H9 (cell line): ENCODE results near the gene RYR3. TPM values are rescaled to one million over a fixed set of nuclear protein-coding genes. Genes with fewer than 3 reads are reported as not detected.

Experiments
- DNase-seq: peaks from one replicate; pipeline ENCODE4 v3.0.0-alpha.2; 2017
- H2AFZ ChIP-seq: one replicate; pipeline ENCODE4 v1.6.1; 2013; ENCODE audit warnings: mild to moderate bottlenecking, low read length, control low read depth, moderate library complexity
- H2AK5ac ChIP-seq: 2 replicates; pipeline ENCODE4 v1.6.1; 2013; ENCODE audit warnings: low read length, control low read depth, mixed read lengths; ENCODE audit not compliant: insufficient read length
- H2BK120ac ChIP-seq: one replicate; pipeline ENCODE4 v1.6.1; 2013; ENCODE audit warnings: low read depth, mild to moderate bottlenecking, low read length, control low read depth, inconsistent platforms; ENCODE audit not compliant: poor library complexity, severe bottlenecking
- H2BK12ac ChIP-seq: 2 replicates; pipeline ENCODE4 v1.6.1; 2013; ENCODE audit warnings: low read length, control low read depth, mixed read lengths, low read depth; ENCODE audit not compliant: insufficient read length
- H2BK15ac ChIP-seq: 2 replicates; pipeline ENCODE4 v1.6.1; 2013; ENCODE audit warnings: low read depth, low read length, control low read depth
- H2BK20ac ChIP-seq: one replicate; pipeline ENCODE4 v1.6.1; 2013; ENCODE audit warnings: low read depth, mild to moderate bottlenecking, low read length, control low read depth, inconsistent platforms; ENCODE audit not compliant: poor library complexity, severe bottlenecking
- H2BK5ac ChIP-seq: 2 replicates; pipeline ENCODE4 v1.6.1; 2013; ENCODE audit warnings: low read length, control low read depth, mixed read lengths; ENCODE audit not compliant: insufficient read length
- H3K14ac ChIP-seq: 2 replicates; pipeline ENCODE4 v1.6.1; 2013; ENCODE audit warnings: low read length, control low read depth; ENCODE audit not compliant: insufficient read depth
- H3K18ac ChIP-seq: 2 replicates; pipeline ENCODE4 v1.6.1; 2013; ENCODE audit warnings: low read depth, mild to moderate bottlenecking, mixed read lengths, low read length, control low read depth; ENCODE audit not compliant: insufficient read length
- H3K23ac ChIP-seq: 2 replicates; pipeline ENCODE4 v1.6.1; 2013; ENCODE audit warnings: low read length, control low read depth, mixed read lengths, low read depth; ENCODE audit not compliant: insufficient read length
- H3K23me2 ChIP-seq: 2 replicates; pipeline ENCODE4 v1.6.1; 2013; ENCODE audit warnings: low read depth, mild to moderate bottlenecking, mixed read lengths, low read length, control low read depth; ENCODE audit not compliant: insufficient read length, poor library complexity, severe bottlenecking
- H3K27ac ChIP-seq: 2 replicates; pipeline ENCODE4 v1.5.1; 2013; ENCODE audit warnings: low read length, control low read depth, mixed read lengths, low read depth; ENCODE audit not compliant: insufficient read length
- H3K27me3 ChIP-seq: 2 replicates; pipeline ENCODE4 v1.6.1; 2013; ENCODE audit warnings: low read length, control low read depth, inconsistent platforms; ENCODE audit not compliant: insufficient read depth
- H3K4ac ChIP-seq: 2 replicates; pipeline ENCODE4 v1.6.1; 2013; ENCODE audit warnings: low read depth, mild to moderate bottlenecking, control low read depth, inconsistent platforms, low read length, moderate library complexity
- H3K4me1 ChIP-seq: 2 replicates; pipeline ENCODE4 v1.6.1; 2013; ENCODE audit warnings: low read length, control low read depth, inconsistent platforms; ENCODE audit not compliant: insufficient read depth
- H3K4me2 ChIP-seq: 2 replicates; pipeline ENCODE4 v1.6.1; 2013; ENCODE audit warnings: low read length, control low read depth, mixed read lengths; ENCODE audit not compliant: insufficient read length, insufficient read depth
- H3K56ac ChIP-seq: 2 replicates; pipeline ENCODE4 v1.6.1; 2013; ENCODE audit warnings: low read depth, mild to moderate bottlenecking, mixed read lengths, low read length, control low read depth; ENCODE audit not compliant: insufficient read length
- H3K79me1 ChIP-seq: 2 replicates; pipeline ENCODE4 v1.6.1; 2013; ENCODE audit warnings: low read depth, mild to moderate bottlenecking, moderate library complexity, low read length, control low read depth, inconsistent platforms; ENCODE audit not compliant: insufficient read depth, poor library complexity, severe bottlenecking
- H3K79me2 ChIP-seq: 2 replicates; pipeline ENCODE4 v1.6.1; 2013; ENCODE audit warnings: low read length, control low read depth, inconsistent platforms; ENCODE audit not compliant: insufficient read depth
- H3K9ac ChIP-seq: 2 replicates; pipeline ENCODE4 v1.6.1; 2013; ENCODE audit warnings: low read length, control low read depth, mixed read lengths; ENCODE audit not compliant: insufficient read length; ENCODE audit errors: extremely low read depth
- H3K9me3 ChIP-seq: one replicate; pipeline ENCODE4 v1.6.1; 2013; ENCODE audit warnings: low read depth, low read length, inconsistent platforms; ENCODE audit not compliant: control insufficient read depth
- H3T11ph ChIP-seq: one replicate; pipeline ENCODE4 v1.6.1; 2013; ENCODE audit warnings: mild to moderate bottlenecking, low read length, control low read depth, inconsistent platforms
- H4K20me1 ChIP-seq: one replicate; pipeline ENCODE4 v1.6.1; 2013; ENCODE audit not compliant: control insufficient read depth, insufficient read length, insufficient read depth
- H4K5ac ChIP-seq: 2 replicates; pipeline ENCODE4 v1.6.1; 2013; ENCODE audit warnings: low read depth, mild to moderate bottlenecking, mixed read lengths, low read length, control low read depth; ENCODE audit not compliant: insufficient read length
- H4K8ac ChIP-seq: replicated peaks from 2 replicates; pipeline ENCODE4 v1.6.1; 2013; ENCODE audit warnings: low read length, control low read depth, mixed read lengths, low read depth; ENCODE audit not compliant: insufficient read length
- H4K91ac ChIP-seq: 2 replicates; pipeline ENCODE4 v1.6.1; 2013; ENCODE audit warnings: low read depth, mild to moderate bottlenecking, moderate library complexity, mixed read lengths, low read length, control low read depth; ENCODE audit not compliant: insufficient read length
- H3K27ac Mint-ChIP-seq, 3 experiments: 2 replicates in 2 of 3; 3 replicates in 1 of 3; pipeline ENCODE4 v1.8.0; 2020 to 2021; ENCODE audit warnings: mixed read lengths in 3 of 3, mild to moderate bottlenecking in 1 of 3, moderate library complexity in 1 of 3
- H3K27me3 Mint-ChIP-seq: 2 replicates; pipeline ENCODE4 v1.8.0; 2021; ENCODE audit warnings: low read depth, mild to moderate bottlenecking, moderate library complexity, mixed read lengths
- H3K36me3 Mint-ChIP-seq, 3 experiments: 2 replicates in 2 of 3; 3 replicates in 1 of 3; pipeline ENCODE4 v1.8.0; 2020 to 2021; ENCODE audit warnings: low read depth in 3 of 3, mixed read lengths in 3 of 3; ENCODE audit not compliant: insufficient read depth in 1 of 3
- H3K4me1 Mint-ChIP-seq, 2 experiments: 2 replicates each; pipeline ENCODE4 v1.8.0; 2020; ENCODE audit warnings: mixed read lengths in 2 of 2
- H3K4me3 Mint-ChIP-seq, 2 experiments: 2 replicates in 1 of 2; 3 replicates in 1 of 2; pipeline ENCODE4 v1.8.0; 2020 to 2021; ENCODE audit warnings: mild to moderate bottlenecking in 2 of 2, mixed read lengths in 2 of 2, moderate library complexity in 1 of 2
- H3K9me3 Mint-ChIP-seq, 2 experiments: 2 replicates in 1 of 2; 3 replicates in 1 of 2; pipeline ENCODE4 v1.8.0; 2020; ENCODE audit warnings: mild to moderate bottlenecking in 2 of 2, mixed read lengths in 2 of 2, moderate library complexity in 1 of 2
- WGBS: extraction: QIAGEN DNeasy Blood & Tissue Kit; methylation state at CpG from one replicate; pipeline ENCODE4 v1.1.7; 2013; ENCODE audit warnings: missing lambda C conversion rate, low lambda C conversion rate, mixed read lengths; ENCODE audit not compliant: insufficient read length; ENCODE audit errors: extremely low coverage; 5-methylcytosine and 5-hydroxymethylcytosine counted together
- total RNA-seq: library from RNA; stranded (reverse); gene quantifications from 2 replicates; pipeline ENCODE4 v1.2.1, GENCODE V29; 2021
- TF ChIP-seq, protein P1 (sequence below): fragments of 200-600 bp; sonication (generic); conservative IDR thresholded peaks from 3 replicates; pipeline ENCODE4 v1.8.0; 2021; ENCODE audit warnings: antibody characterized with exemption, mild to moderate bottlenecking

Gene RYR3
- total RNA-seq, 1 experiment from 2014 or later = 0.85 TPM

DNA sequence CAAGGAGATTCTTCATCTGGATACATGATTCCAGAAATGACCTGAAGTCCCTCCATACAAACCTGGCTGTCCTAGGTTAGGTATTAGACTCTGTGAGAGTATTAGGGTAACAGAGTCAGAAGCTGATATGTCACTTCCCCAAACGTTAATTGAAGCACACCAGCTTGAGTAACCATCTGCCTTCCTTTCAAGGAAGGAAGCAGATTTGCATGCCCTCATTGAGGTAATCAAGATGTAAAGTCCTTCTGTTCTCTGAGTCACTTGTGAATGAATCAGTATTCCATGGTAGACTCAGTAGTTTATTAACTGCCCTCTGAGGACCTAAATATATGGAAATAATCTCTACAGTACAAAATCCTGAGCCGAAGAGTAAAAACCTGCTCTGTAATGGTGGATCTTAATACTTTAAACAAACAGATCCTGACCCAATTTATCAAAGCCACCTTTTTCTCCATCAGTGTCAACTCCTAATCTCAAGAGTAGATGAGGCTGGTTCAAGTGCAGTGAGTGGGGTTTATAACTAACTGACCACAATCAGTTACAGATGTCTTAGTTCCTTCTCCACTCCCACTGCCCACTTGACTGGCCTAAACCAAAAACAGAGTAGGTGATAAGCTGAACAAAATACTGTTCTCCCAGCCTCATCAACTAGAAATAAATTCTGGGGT lies 411.4 kb downstream of the RYR3 start:
- no peak overlapping the region for H2BK15ac ChIP-seq
- no peak overlapping the region for H2BK12ac ChIP-seq
- no peak overlapping the region for H3K4ac ChIP-seq
- H3K56ac ChIP-seq = no peak overlapping the region
- no peak overlapping the region for H3K18ac ChIP-seq
- no peaks in the 10 kb centered on the region for H3K27me3 ChIP-seq
- no peak overlapping the region for H4K5ac ChIP-seq
- H3K4me2 ChIP-seq = no peak overlapping the region
- no peak overlapping the region for H3K9ac ChIP-seq
- H4K8ac ChIP-seq = no peak overlapping the region
- H3T11ph ChIP-seq = no peak overlapping the region
- Mint-ChIP-seq H3K4me3 (no peak overlapping the region), H3K27me3 (no peaks in the 10 kb centered on the region; the same call in 1 of the 2 replicates), H3K27ac (no peak overlapping the region), H3K9me3 (no peaks in the 10 kb centered on the region; a peak in 1 of 5 replicates), H3K4me1 (no peaks in the 10 kb centered on the region), H3K36me3 (no peaks in the 10 kb centered on the region)
- TF ChIP-seq, protein P1, sequence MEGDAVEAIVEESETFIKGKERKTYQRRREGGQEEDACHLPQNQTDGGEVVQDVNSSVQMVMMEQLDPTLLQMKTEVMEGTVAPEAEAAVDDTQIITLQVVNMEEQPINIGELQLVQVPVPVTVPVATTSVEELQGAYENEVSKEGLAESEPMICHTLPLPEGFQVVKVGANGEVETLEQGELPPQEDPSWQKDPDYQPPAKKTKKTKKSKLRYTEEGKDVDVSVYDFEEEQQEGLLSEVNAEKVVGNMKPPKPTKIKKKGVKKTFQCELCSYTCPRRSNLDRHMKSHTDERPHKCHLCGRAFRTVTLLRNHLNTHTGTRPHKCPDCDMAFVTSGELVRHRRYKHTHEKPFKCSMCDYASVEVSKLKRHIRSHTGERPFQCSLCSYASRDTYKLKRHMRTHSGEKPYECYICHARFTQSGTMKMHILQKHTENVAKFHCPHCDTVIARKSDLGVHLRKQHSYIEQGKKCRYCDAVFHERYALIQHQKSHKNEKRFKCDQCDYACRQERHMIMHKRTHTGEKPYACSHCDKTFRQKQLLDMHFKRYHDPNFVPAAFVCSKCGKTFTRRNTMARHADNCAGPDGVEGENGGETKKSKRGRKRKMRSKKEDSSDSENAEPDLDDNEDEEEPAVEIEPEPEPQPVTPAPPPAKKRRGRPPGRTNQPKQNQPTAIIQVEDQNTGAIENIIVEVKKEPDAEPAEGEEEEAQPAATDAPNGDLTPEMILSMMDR = no peak
- H3K23ac ChIP-seq = no peak overlapping the region
- H2BK20ac ChIP-seq = no peak overlapping the region
- H4K91ac ChIP-seq = no peak overlapping the region
- no peak overlapping the region for H2AFZ ChIP-seq
- H4K20me1 ChIP-seq = no peaks in the 10 kb centered on the region
- no CpG with 5 or more reads among the region's 2 CpGs for WGBS
- H3K9me3 ChIP-seq = no peaks in the 10 kb centered on the region
- H2AK5ac ChIP-seq = no peak overlapping the region
- no peak overlapping the region for H3K14ac ChIP-seq
- DNase-seq = no peak
- no peak overlapping the region for H3K27ac ChIP-seq
- H3K79me2 ChIP-seq = no peaks in the 10 kb centered on the region
- H2BK120ac ChIP-seq = no peak overlapping the region
- no peaks in the 10 kb centered on the region for H3K79me1 ChIP-seq
- H3K23me2 ChIP-seq = no peaks in the 10 kb centered on the region
- H2BK5ac ChIP-seq = no peak overlapping the region
- H3K4me1 ChIP-seq = no peaks in the 10 kb centered on the region
